GM10266 (cell line): Measurements from ENCODE around the gene DNAH8.

ENCODE experiments used
- DNase-seq: peaks from one replicate; pipeline ENCODE4 v3.0.0; 2012; ENCODE audit errors: extremely low spot score
- TF ChIP-seq, protein P1 (sequence below): IDR thresholded peaks from 2 replicates; pipeline ENCODE4 v1.5.1; 2012; ENCODE audit warnings: mild to moderate bottlenecking, low read depth; ENCODE audit not compliant: control insufficient read depth, insufficient read depth; ENCODE audit errors: missing control alignments

DNAH8 gene

GRCh38 chr6:38774929-38775707, 60.0 kb downstream of the DNAH8 start:
- no peak for DNase-seq
- TF ChIP-seq, protein P1, sequence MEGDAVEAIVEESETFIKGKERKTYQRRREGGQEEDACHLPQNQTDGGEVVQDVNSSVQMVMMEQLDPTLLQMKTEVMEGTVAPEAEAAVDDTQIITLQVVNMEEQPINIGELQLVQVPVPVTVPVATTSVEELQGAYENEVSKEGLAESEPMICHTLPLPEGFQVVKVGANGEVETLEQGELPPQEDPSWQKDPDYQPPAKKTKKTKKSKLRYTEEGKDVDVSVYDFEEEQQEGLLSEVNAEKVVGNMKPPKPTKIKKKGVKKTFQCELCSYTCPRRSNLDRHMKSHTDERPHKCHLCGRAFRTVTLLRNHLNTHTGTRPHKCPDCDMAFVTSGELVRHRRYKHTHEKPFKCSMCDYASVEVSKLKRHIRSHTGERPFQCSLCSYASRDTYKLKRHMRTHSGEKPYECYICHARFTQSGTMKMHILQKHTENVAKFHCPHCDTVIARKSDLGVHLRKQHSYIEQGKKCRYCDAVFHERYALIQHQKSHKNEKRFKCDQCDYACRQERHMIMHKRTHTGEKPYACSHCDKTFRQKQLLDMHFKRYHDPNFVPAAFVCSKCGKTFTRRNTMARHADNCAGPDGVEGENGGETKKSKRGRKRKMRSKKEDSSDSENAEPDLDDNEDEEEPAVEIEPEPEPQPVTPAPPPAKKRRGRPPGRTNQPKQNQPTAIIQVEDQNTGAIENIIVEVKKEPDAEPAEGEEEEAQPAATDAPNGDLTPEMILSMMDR = no peak

DNA sequence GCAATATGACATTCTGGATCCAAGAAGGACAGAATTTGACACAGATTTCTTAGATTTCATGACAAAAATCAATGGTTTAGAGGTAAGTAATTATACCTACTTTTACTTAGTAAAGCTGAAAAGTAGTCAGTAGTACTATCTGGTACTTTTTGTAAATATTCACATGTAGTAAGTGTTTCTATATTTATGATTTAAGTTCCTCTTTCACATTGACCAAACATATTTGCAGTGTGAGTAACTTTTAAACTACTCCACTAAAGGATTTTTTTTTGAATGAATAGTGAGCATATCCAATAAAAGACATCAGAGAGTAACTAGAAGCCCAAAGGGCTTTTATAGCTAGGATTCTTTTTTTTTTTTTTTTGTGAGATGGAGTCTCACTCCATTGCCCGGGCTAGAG, 60.8 kb downstream of the DNAH8 start:
- peak; percentile 38 for DNase-seq
- TF ChIP-seq, protein P1 = no peak

- TF ChIP-seq, protein P1 = no peak
- no peak for DNase-seq
Observed at GRCh38 chr6:38776515-38776914, 61.4 kb downstream of the DNAH8 start.

DNA sequence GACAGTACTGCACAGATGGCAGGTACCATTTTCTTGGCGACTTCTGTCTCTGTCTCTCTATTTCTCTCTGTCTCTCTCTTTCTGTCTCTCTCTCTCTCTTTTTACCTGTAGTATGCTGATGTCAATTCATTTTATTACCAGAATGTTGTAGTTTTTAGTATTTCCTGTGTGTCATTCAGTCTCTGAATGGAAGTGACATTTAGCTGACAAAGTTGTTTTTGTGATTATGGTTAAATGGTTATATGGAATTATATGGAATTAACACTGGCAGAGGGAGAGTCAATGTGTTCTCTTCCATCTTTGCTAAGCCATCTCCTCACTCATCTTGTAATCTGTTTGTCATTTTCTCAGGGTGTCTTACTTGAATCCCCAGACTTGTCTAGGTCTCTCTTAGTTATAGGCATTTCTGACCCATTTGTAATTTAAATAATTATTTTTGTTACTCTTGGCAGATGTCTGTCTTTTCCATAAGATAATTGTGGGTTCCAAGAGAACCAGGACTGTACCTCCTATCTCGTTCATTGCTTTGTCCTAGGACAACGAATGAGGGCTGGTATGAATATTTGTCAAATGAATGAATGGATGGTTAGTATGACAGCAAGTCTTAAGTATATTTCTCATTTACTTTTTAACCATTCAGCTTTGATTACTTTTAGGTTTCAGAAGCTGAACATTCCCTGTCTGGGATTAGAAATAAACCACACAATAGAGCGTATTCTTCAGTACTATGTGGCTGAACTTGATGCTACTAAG, 64.4 kb downstream of the DNAH8 start:
- TF ChIP-seq, protein P1 = no peak
- no peak for DNase-seq

GRCh38 chr6:38782616-38783015, 67.5 kb downstream of the DNAH8 start:
- TF ChIP-seq, protein P1 = no peak
- DNase-seq = no peak

DNA sequence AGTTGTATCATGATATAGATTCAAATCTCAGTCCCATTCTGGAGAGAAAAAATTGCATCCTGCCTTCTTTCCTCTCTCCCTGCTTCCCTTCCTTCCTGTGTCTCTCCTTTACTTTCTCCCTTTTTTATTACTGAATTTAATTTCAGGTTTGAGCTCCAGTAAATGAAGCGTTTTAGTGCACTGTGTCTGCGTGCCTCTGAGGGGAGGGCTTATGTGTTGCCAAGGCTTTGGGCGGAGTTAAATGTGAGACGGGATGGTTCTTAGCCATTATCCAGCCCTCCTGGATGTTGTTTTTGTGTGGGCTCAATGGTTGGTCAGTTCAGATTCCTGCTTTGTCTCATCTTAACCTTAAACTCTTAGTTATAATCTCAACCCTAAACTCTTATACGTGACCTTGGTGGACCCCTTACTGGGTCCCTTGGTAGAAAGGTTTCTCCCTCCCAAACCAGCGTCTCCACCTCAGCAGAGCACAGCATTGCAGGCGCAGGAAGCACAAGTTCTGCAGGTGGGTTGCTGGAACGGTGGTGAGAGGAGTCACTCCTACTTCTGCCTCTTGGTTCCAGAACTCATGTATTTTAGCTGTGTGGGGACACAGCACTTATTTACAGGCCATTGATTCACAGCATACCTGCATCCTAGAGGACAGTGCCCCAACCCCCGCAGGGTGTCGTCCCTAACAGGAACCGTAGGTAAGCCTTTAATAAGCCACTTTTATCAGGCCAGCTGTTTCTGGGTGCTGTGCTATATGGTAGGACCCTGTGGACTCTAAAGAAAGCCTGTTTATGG, 68.5 kb downstream of the DNAH8 start:
- TF ChIP-seq, protein P1 = no peak
- no peak for DNase-seq
